OCI-LY7 (cell line): ENCODE data around the gene SYNJ2. TPM values are rescaled to one million over a fixed set of nuclear protein-coding genes. Genes with fewer than 3 reads are reported as not detected.

Experiments
- BruUV-seq: library from RNA; stranded (reverse); fragments of 400-500 nt; replicated peaks from 2 replicates; lab custom pipeline; 2021; lab: Mats Ljungman, UMichigan
- CTCF ChIA-PET: fragments of 300-600 bp; sonication (Branson Sonifier 250); formaldehyde crosslinking; loops from one replicate; lab custom pipeline; 2022; ENCODE audit warnings: antibody characterized with exemption; ENCODE audit not compliant: unreplicated experiment; lab: Charles Lee
- POLR2A ChIA-PET: fragments of 300-600 bp; sonication (Branson Sonifier 250); formaldehyde crosslinking; loops from one replicate; lab custom pipeline; 2022; ENCODE audit warnings: antibody characterized with exemption; lab: Charles Lee
- DNase-seq: peaks from one replicate; pipeline ENCODE4 v3.0.0-alpha.2; 2015; ENCODE audit warnings: low spot score
- H2AFZ ChIP-seq: fragments of 200-600 bp; sonication (generic), shearing (Covaris generic); 2 replicates; pipeline ENCODE4 v1.6.1; 2014; ENCODE audit warnings: mild to moderate bottlenecking, antibody characterized with exemption, low read length, moderate library complexity
- H3K27ac ChIP-seq: fragments of 200-600 bp; sonication (generic); 2 replicates; pipeline ENCODE4 v1.5.1; 2014; ENCODE audit warnings: mixed run types, low read depth, mild to moderate bottlenecking, moderate library complexity, low read length, inconsistent platforms; ENCODE audit not compliant: poor library complexity, severe bottlenecking
- H3K36me3 ChIP-seq: fragments of 200-600 bp; sonication (generic); 2 replicates; pipeline ENCODE4 v1.6.1; 2014; ENCODE audit warnings: mild to moderate bottlenecking, antibody characterized with exemption, low read length, moderate library complexity, mixed read lengths; ENCODE audit not compliant: insufficient read depth
- H3K4me1 ChIP-seq: fragments of 200-600 bp; sonication (generic); 2 replicates; pipeline ENCODE4 v1.5.1; 2014; ENCODE audit warnings: mild to moderate bottlenecking, low read length; ENCODE audit not compliant: insufficient read depth, poor library complexity, severe bottlenecking
- H3K4me2 ChIP-seq: fragments of 200-600 bp; sonication (generic); 2 replicates; pipeline ENCODE4 v1.6.1; 2014; ENCODE audit warnings: mild to moderate bottlenecking, low read length
- H3K4me3 ChIP-seq: fragments of 200-600 bp; sonication (generic); 2 replicates; pipeline ENCODE4 v1.5.1; 2014; ENCODE audit warnings: mild to moderate bottlenecking, low read depth, low read length; ENCODE audit not compliant: poor library complexity, severe bottlenecking
- H3K79me2 ChIP-seq: fragments of 200-600 bp; sonication (generic); 2 replicates; pipeline ENCODE4 v1.6.1; 2016; ENCODE audit warnings: low read depth, mild to moderate bottlenecking, low read length, moderate library complexity, mixed read lengths; ENCODE audit not compliant: insufficient read depth
- H3K9me2 ChIP-seq: fragments of 200-600 bp; sonication (generic); 2 replicates; pipeline ENCODE4 v1.6.1; 2016; ENCODE audit warnings: mild to moderate bottlenecking, low read length, mixed read lengths; ENCODE audit not compliant: insufficient read depth
- H3K9me3 ChIP-seq: fragments of 200-600 bp; sonication (generic); 2 replicates; pipeline ENCODE4 v1.6.1; 2014; ENCODE audit warnings: mild to moderate bottlenecking, mixed run types, low read length, mixed read lengths
- H4K20me1 ChIP-seq: fragments of 200-600 bp; sonication (generic); 2 replicates; pipeline ENCODE4 v1.6.1; 2014; ENCODE audit warnings: mild to moderate bottlenecking, antibody characterized with exemption, low read length, moderate library complexity, mixed read lengths; ENCODE audit not compliant: insufficient read depth
- CTCF ChIP-seq: fragments of 200-600 bp; sonication (generic); conservative IDR thresholded peaks from 2 replicates; pipeline ENCODE4 v1.5.1; 2014; ENCODE audit warnings: mild to moderate bottlenecking, antibody characterized with exemption, low read length, moderate library complexity, mixed read lengths
- EZH2phosphoT487 ChIP-seq: fragments of 200-600 bp; sonication (generic); IDR thresholded peaks from 2 replicates; pipeline ENCODE4 v1.6.1; 2018; ENCODE audit warnings: low read depth, borderline replicate concordance, mild to moderate bottlenecking, mixed run types, antibody characterized with exemption, low read length, moderate library complexity, mixed read lengths
- intact Hi-C: fragments of 100-400 bp; cut with micrococcal nuclease; formaldehyde crosslinking; loops from one replicate; pipeline ENCODE4 v1.10.0; 2022; ENCODE audit not compliant: unreplicated experiment
- total RNA-seq, 2 experiments: library from RNA; depleted of rRNA in 1 of 2; stranded (reverse); fragments of >200 nt in 1 of 2; shearing (Covaris generic) in 1 of 2; gene quantifications; 2 replicates each; pipeline ENCODE4 v1.2.3, GENCODE V29; 2014 to 2022

The SYNJ2 gene
- total RNA-seq, 2 experiments from 2014 or later, result 0.21 TPM; not detected in 1

- no peak for TF ChIP-seq CTCF
- TF ChIP-seq EZH2phosphoT487, result no peak
- BruUV-seq, result no TSS peak
- ChIA-PET CTCF (no interaction called here), POLR2A (interaction anchor here (0.6 to 0.7 kb wide), 3 partner anchors 22 to 1499 kb away, joined by 3 to 5 read pairs (median 3); no protein-coding TSS in a partner anchor)
- Histone ChIP-seq H3K4me3 (no peak overlapping the region), H2AFZ (no peak overlapping the region), H3K9me2 (no peaks in the 10 kb centered on the region), H4K20me1 (no peaks in the 10 kb centered on the region), H3K9me3 (no peaks in the 10 kb centered on the region), H3K36me3 (no peaks in the 10 kb centered on the region), H3K79me2 (no peaks in the 10 kb centered on the region), H3K27ac (no peak overlapping the region), H3K4me1 (no peaks in the 10 kb centered on the region), H3K4me2 (no peak overlapping the region)
- no peak for DNase-seq
- intact Hi-C loops, result no loop called here
These were observed 41.3 kb downstream of the SYNJ2 start for GRCh38 chr6:158022749-158023596.

GRCh38 chr6:158023597-158023939 is 41.9 kb downstream of the SYNJ2 start:
- ChIA-PET CTCF (no interaction called here), POLR2A (interaction anchor here (0.6 kb wide), 1 partner anchor 1499 kb away, joined by 5 read pairs; no protein-coding TSS in a partner anchor)
- H2AFZ ChIP-seq, result no peak overlapping the region
- intact Hi-C loops, result no loop called here
- H4K20me1 ChIP-seq, result no peaks in the 10 kb centered on the region
- H3K79me2 ChIP-seq, result no peaks in the 10 kb centered on the region
- no peak overlapping the region for H3K27ac ChIP-seq
- no peaks in the 10 kb centered on the region for H3K9me2 ChIP-seq
- H3K4me3 ChIP-seq, result no peak overlapping the region
- H3K4me2 ChIP-seq, result no peak overlapping the region
- no peaks in the 10 kb centered on the region for H3K9me3 ChIP-seq
- no TSS peak for BruUV-seq
- DNase-seq, result no peak
- H3K36me3 ChIP-seq, result no peaks in the 10 kb centered on the region
- TF ChIP-seq CTCF (no peak), EZH2phosphoT487 (no peak)
- no peaks in the 10 kb centered on the region for H3K4me1 ChIP-seq
